ENCODE results near the gene LRSAM1. TPM values are rescaled to one million over a fixed set of nuclear protein-coding genes. Genes with fewer than 3 reads are reported as not detected.
A peak's percentile ranks its signal among the peaks of the same experiment; 100 is the strongest.

LRSAM1 gene
- total RNA-seq, 1 donor from 2014 or later: 35.4 TPM

DNA sequence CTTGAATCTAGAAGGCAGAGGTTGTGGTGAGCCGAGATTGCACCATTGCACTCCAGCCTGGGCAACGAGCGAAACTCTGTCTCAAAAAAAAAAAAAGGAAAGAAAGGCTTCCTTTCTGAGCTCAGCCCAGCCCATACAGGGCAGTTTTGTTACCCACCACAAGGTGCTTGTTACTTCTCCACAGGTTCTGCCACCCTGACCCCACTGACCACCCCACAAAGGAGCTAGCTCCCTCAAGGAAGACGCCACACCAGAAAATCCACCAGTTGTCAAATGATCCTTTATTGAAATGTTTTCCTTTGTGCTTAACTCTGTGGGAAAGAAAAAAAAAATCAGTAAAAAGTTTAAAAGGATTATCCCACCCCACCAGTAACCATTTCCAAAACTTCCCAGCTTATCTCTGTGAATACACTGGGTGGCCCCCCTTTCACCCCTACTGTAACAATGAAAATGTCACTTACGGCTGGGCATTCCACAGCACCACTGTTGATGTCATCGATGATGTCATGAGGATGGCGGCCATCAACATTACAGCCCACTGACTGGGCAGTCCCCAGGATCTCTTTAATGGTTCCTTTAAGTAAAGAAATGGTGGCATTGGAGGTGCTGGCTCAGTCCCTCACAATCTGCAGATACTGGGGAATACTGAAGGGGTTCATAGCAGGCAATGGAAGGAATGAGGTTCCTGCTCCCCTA lies 3.7 kb upstream of the LRSAM1 start:
- H3K4me3 ChIP-seq: no peak overlapping the region
- no peaks in the 10 kb centered on the region for H3K9me3 ChIP-seq (replicated peaks)
- no peaks in the 10 kb centered on the region for H3K27me3 ChIP-seq (ENCODE audit: low read depth)
- no peak overlapping the region for H3K27ac ChIP-seq (replicated peaks)
- TF ChIP-seq CTCF (IDR thresholded peaks at IDR 0.05; ENCODE audit: borderline replicate concordance): no peak
- H3K36me3 ChIP-seq: peaks cover 73% of the 10 kb centered on the region
- peaks cover 44% of the 10 kb centered on the region for H3K4me1 ChIP-seq
- intact Hi-C loops (cut with micrococcal nuclease): no loop called here
- no peak for DNase-seq

DNA sequence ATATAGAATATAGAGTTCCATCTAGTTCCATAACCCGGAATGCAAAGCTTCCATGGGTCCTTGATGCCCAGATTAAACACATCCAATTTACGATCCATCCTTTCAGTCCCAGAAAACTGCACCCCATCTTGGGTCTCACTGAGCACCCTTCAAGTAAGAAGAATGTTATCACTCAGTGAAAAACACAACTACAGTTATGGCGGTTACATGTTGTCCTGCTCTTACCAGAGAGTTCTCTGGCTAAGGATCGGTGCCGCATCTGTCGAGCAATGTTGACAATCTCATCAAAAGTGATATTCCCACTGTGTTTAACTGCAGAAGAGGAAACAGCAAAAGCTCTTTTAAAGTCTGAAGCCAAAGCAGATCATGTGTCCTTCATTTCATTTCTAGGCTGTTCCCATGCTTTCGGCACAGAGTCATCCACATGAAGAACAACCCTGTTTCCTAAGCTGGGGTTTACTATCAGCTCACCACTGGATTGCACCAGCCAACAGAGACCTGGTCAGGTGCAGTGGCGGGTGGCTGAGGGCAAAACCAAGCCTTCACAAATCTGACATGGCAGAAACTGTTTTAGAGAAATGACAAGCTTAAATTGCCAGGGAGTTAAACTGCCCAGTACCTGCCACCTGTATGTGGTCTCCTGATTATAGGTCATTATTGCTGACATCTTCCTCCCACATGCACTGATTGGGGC lies 3.1 kb upstream of the LRSAM1 start:
- H3K27ac ChIP-seq (replicated peaks): peak overlapping the region; percentile 98
- TF ChIP-seq CTCF (IDR thresholded peaks at IDR 0.05; ENCODE audit: borderline replicate concordance): no peak
- H3K4me3 ChIP-seq: no peak overlapping the region
- H3K4me1 ChIP-seq: peaks cover 51% of the 10 kb centered on the region
- no peaks in the 10 kb centered on the region for H3K27me3 ChIP-seq (ENCODE audit: low read depth)
- no peaks in the 10 kb centered on the region for H3K9me3 ChIP-seq (replicated peaks)
- H3K36me3 ChIP-seq: peaks cover 66% of the 10 kb centered on the region
- no peak for DNase-seq
- intact Hi-C loops (cut with micrococcal nuclease): no loop called here

DNA sequence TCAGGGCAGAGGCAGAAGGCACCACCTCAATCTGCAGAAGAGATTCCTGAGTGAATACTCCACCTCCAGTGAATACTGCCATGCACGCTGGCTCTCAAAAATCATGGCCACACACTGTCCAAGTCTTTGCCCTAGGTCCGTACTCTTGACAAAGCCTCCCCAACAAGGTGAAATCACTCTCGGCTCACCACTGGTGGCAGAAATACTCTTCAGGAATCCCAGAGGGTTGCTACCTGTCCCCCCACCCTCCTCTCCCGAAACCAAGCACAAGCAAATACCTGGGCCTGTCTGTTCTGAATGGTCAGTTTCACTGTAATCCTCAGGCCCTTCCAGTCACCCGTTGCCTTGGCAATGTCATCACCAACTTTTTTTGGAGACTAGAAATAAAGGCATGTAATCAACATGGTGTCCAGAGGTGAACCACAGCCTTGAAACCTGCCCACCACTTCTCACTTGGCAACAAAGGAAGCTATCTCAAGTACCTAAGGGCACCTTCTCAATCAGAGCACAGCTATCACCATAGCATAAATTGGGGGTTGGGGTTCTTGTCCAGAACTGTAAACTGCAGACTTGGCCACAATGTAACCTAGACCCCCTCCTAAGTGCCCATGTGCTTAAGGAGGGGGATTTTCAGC lies 1.9 kb upstream of the LRSAM1 start:
- H3K4me3 ChIP-seq: peak overlapping the region; percentile 83
- intact Hi-C loops (cut with micrococcal nuclease): no loop called here
- H3K36me3 ChIP-seq: peaks cover 60% of the 10 kb centered on the region
- H3K4me1 ChIP-seq: peaks cover 63% of the 10 kb centered on the region
- H3K9me3 ChIP-seq (replicated peaks): no peaks in the 10 kb centered on the region
- no peak for DNase-seq
- H3K27me3 ChIP-seq (ENCODE audit: low read depth): no peaks in the 10 kb centered on the region
- TF ChIP-seq CTCF (IDR thresholded peaks at IDR 0.05; ENCODE audit: borderline replicate concordance): no peak
- peak overlapping the region; percentile 98 for H3K27ac ChIP-seq (replicated peaks)

GRCh38 chr9:127450243-127450760 lies 1.0 kb upstream of the LRSAM1 start:
- intact Hi-C loops (cut with micrococcal nuclease): no loop called here
- Histone ChIP-seq H3K27ac (replicated peaks) (peak overlapping the region; percentile 98), H3K4me1 (peaks cover 71% of the 10 kb centered on the region), H3K27me3 (ENCODE audit: low read depth) (no peaks in the 10 kb centered on the region), H3K9me3 (replicated peaks) (no peaks in the 10 kb centered on the region), H3K36me3 (peaks cover 57% of the 10 kb centered on the region), H3K4me3 (peak overlapping the region; percentile 83)
- no peak for DNase-seq
- TF ChIP-seq CTCF (IDR thresholded peaks at IDR 0.05; ENCODE audit: borderline replicate concordance): no peak

DNA sequence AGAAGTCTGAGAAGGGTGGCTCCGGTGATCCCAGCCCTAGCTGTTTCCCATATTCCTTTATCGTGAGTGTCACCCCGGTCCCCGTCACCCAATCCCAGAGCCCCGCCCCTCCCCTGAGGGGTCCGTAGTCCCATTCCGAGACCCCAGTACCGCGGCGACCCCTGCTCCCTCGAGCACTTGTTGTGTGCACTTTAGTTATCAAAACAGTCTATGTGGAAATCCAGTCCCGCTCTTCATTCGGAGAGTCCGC lies 223 bp downstream of the LRSAM1 start:
- Histone ChIP-seq H3K9me3 (replicated peaks) (no peaks in the 10 kb centered on the region), H3K4me3 (peak overlapping the region; percentile 83), H3K4me1 (peaks cover 81% of the 10 kb centered on the region), H3K27me3 (ENCODE audit: low read depth) (no peaks in the 10 kb centered on the region), H3K27ac (replicated peaks) (peak overlapping the region; percentile 98), H3K36me3 (peaks cover 45% of the 10 kb centered on the region)
- intact Hi-C loops (cut with micrococcal nuclease): no loop called here
- DNase-seq: no peak
- TF ChIP-seq CTCF (IDR thresholded peaks at IDR 0.05; ENCODE audit: borderline replicate concordance): no peak

All from left ventricle myocardium inferior (tissue), 1 donor.